Measurements from ENCODE around the gene ANGPTL7.

The ANGPTL7 gene

GRCh38 chr1:11188858-11189451 lies at the start of gene ANGPTL7:
Gene ANGPTL7 (plus strand): TSS chr1:11189355. CDS start chr1:11189580, 225 bp downstream.
- H3K4me1 Mint-ChIP-seq: no peaks in the 10 kb centered on the region
- no peak for TF ChIP-seq CTCF (IDR thresholded peaks at IDR 0.05)
- H3K4me3 Mint-ChIP-seq: no peak within 1 kb of the TSS
- no peaks in the 10 kb centered on the region for H3K27me3 Mint-ChIP-seq (ENCODE audit: low read depth, poor library complexity)
- no peak for DNase-seq
- no peak within 1 kb of the TSS for H3K27ac Mint-ChIP-seq
- peaks cover 45% of the 10 kb centered on the region for H3K36me3 Mint-ChIP-seq (ENCODE audit: low read depth)
- no peaks in the 10 kb centered on the region for H3K9me3 Mint-ChIP-seq

- no peak overlapping the region for H3K4me3 Mint-ChIP-seq
- no peak for TF ChIP-seq CTCF (IDR thresholded peaks at IDR 0.05)
- H3K4me1 Mint-ChIP-seq: no peaks in the 10 kb centered on the region
- no peak for DNase-seq
- peaks cover 56% of the 10 kb centered on the region for H3K36me3 Mint-ChIP-seq (ENCODE audit: low read depth)
- no peaks in the 10 kb centered on the region for H3K9me3 Mint-ChIP-seq
- H3K27ac Mint-ChIP-seq: no peak overlapping the region
- H3K27me3 Mint-ChIP-seq (ENCODE audit: low read depth, poor library complexity): peaks cover 4% of the 10 kb centered on the region
These were observed 46.4 kb upstream of the ANGPTL7 start for GRCh38 chr1:11142618-11143391.

GRCh38 chr1:11143401-11143800 lies 45.8 kb upstream of the ANGPTL7 start:
- H3K27ac Mint-ChIP-seq: no peak overlapping the region
- H3K36me3 Mint-ChIP-seq (ENCODE audit: low read depth): peaks cover 51% of the 10 kb centered on the region

GRCh38 chr1:11143907-11144306 lies 45.2 kb upstream of the ANGPTL7 start:
- no peak overlapping the region for H3K4me3 Mint-ChIP-seq
- H3K27ac Mint-ChIP-seq: no peak overlapping the region
- TF ChIP-seq CTCF (IDR thresholded peaks at IDR 0.05): no peak
- H3K4me1 Mint-ChIP-seq: no peaks in the 10 kb centered on the region
- H3K36me3 Mint-ChIP-seq (ENCODE audit: low read depth): peaks cover 46% of the 10 kb centered on the region
- peaks cover 4% of the 10 kb centered on the region for H3K27me3 Mint-ChIP-seq (ENCODE audit: low read depth, poor library complexity)
- no peak for DNase-seq
- no peaks in the 10 kb centered on the region for H3K9me3 Mint-ChIP-seq

More at GRCh38 chr1:11143401-11143800, 45.8 kb upstream of the ANGPTL7 start:
- no peak for DNase-seq
- H3K9me3 Mint-ChIP-seq: no peaks in the 10 kb centered on the region
- no peak for TF ChIP-seq CTCF (IDR thresholded peaks at IDR 0.05)
- H3K27me3 Mint-ChIP-seq (ENCODE audit: low read depth, poor library complexity): peaks cover 4% of the 10 kb centered on the region
- no peaks in the 10 kb centered on the region for H3K4me1 Mint-ChIP-seq
- no peak overlapping the region for H3K4me3 Mint-ChIP-seq

- DNase-seq: no peak
- Mint-ChIP-seq H3K4me3 (no peak overlapping the region), H3K36me3 (ENCODE audit: low read depth) (peaks cover 50% of the 10 kb centered on the region), H3K27me3 (ENCODE audit: low read depth, poor library complexity) (peaks cover 4% of the 10 kb centered on the region), H3K4me1 (no peaks in the 10 kb centered on the region), H3K9me3 (no peaks in the 10 kb centered on the region), H3K27ac (no peak overlapping the region)
- TF ChIP-seq CTCF (IDR thresholded peaks at IDR 0.05): no peak
These were observed 44.4 kb upstream of the ANGPTL7 start for GRCh38 chr1:11144570-11145256.

All from nephron progenitor cell (in vitro differentiated cells).